ENCODE measurements around the gene KCNMA1. TPM values are rescaled to one million over a fixed set of nuclear protein-coding genes. Genes with fewer than 3 reads are reported as not detected.

KCNMA1 gene
- total and polyA plus RNA-seq, 9 of the 15 experiments (the other 6 are each of a cell fraction or from before 2014, with no cell fraction given): 0.01 to 0.95 (median 0.15) TPM; not detected in 4

DNA sequence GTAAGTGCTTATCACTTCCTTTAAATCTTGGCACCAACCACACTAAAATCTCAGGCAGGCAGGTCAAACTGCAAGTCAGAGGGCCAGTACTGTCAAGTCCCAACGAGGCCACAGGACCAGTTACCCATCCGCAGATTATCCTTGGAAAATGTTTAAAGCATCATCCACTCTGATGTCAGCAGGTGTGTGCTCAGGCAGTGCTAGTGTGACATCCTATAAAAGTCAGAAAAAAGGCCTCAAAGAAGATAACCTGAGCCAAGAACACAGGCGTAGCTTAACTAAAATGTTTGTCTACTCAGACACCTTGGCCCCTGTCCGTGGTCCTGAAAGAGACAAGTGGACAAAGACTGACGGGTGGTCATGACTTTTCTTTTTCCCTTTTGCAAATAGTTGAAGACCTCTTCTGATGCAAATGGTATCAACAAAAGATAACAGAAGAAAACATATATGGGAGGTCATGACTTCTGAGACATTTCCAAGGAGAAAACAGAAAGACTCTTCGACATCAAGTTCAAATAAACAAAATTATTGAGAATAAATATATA is 309.3 kb downstream of the KCNMA1 start (continued):
- no peak for TF ChIP-seq SP2 (IDR thresholded peaks at IDR 0.05; ENCODE audit: extremely low read depth, low read depth, low read length, poor library complexity, severe bottlenecking)
- no peak for TF ChIP-seq ZNF354B (CRISPR knock-in tag; IDR thresholded peaks at IDR 0.05)
- TF ChIP-seq RUNX1 (IDR thresholded peaks at IDR 0.05; ENCODE audit: low read depth): no peak
- TF ChIP-seq, protein P1, sequence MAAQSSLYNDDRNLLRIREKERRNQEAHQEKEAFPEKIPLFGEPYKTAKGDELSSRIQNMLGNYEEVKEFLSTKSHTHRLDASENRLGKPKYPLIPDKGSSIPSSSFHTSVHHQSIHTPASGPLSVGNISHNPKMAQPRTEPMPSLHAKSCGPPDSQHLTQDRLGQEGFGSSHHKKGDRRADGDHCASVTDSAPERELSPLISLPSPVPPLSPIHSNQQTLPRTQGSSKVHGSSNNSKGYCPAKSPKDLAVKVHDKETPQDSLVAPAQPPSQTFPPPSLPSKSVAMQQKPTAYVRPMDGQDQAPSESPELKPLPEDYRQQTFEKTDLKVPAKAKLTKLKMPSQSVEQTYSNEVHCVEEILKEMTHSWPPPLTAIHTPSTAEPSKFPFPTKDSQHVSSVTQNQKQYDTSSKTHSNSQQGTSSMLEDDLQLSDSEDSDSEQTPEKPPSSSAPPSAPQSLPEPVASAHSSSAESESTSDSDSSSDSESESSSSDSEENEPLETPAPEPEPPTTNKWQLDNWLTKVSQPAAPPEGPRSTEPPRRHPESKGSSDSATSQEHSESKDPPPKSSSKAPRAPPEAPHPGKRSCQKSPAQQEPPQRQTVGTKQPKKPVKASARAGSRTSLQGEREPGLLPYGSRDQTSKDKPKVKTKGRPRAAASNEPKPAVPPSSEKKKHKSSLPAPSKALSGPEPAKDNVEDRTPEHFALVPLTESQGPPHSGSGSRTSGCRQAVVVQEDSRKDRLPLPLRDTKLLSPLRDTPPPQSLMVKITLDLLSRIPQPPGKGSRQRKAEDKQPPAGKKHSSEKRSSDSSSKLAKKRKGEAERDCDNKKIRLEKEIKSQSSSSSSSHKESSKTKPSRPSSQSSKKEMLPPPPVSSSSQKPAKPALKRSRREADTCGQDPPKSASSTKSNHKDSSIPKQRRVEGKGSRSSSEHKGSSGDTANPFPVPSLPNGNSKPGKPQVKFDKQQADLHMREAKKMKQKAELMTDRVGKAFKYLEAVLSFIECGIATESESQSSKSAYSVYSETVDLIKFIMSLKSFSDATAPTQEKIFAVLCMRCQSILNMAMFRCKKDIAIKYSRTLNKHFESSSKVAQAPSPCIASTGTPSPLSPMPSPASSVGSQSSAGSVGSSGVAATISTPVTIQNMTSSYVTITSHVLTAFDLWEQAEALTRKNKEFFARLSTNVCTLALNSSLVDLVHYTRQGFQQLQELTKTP (IDR thresholded peaks at IDR 0.05; ENCODE audit: low read depth in 1 of 2, partially characterized antibody in 2 of 2): peak in 1 of 2 experiments; percentile 44
- TF ChIP-seq, protein P2, sequence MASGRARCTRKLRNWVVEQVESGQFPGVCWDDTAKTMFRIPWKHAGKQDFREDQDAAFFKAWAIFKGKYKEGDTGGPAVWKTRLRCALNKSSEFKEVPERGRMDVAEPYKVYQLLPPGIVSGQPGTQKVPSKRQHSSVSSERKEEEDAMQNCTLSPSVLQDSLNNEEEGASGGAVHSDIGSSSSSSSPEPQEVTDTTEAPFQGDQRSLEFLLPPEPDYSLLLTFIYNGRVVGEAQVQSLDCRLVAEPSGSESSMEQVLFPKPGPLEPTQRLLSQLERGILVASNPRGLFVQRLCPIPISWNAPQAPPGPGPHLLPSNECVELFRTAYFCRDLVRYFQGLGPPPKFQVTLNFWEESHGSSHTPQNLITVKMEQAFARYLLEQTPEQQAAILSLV (tag; IDR thresholded peaks at IDR 0.05): no peak
- TF ChIP-seq, protein P3, sequence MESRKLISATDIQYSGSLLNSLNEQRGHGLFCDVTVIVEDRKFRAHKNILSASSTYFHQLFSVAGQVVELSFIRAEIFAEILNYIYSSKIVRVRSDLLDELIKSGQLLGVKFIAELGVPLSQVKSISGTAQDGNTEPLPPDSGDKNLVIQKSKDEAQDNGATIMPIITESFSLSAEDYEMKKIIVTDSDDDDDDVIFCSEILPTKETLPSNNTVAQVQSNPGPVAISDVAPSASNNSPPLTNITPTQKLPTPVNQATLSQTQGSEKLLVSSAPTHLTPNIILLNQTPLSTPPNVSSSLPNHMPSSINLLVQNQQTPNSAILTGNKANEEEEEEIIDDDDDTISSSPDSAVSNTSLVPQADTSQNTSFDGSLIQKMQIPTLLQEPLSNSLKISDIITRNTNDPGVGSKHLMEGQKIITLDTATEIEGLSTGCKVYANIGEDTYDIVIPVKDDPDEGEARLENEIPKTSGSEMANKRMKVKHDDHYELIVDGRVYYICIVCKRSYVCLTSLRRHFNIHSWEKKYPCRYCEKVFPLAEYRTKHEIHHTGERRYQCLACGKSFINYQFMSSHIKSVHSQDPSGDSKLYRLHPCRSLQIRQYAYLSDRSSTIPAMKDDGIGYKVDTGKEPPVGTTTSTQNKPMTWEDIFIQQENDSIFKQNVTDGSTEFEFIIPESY (CRISPR knock-in tag; IDR thresholded peaks at IDR 0.05): no peak
- TF ChIP-seq NCOA4 (IDR thresholded peaks at IDR 0.05; ENCODE audit: partially characterized antibody): no peak
- TF ChIP-seq ZNF263 (CRISPR knock-in tag; IDR thresholded peaks at IDR 0.05; ENCODE audit: borderline replicate concordance): no peak
- TF ChIP-seq ZNF766 (CRISPR knock-in tag; conservative IDR thresholded peaks at IDR 0.05): 0 out of 2 replicates have a peak, but pooled peaks have one; percentile 45
- TF ChIP-seq ZFP36 (IDR thresholded peaks at IDR 0.05; ENCODE audit: low read depth, low read length, partially characterized antibody): no peak
- no peak for TF ChIP-seq ZNF175 (CRISPR knock-in tag; IDR thresholded peaks at IDR 0.05; ENCODE audit: low read depth)
- no peak for TF ChIP-seq ELF2 (CRISPR knock-in tag; IDR thresholded peaks at IDR 0.05)
- no peak for TF ChIP-seq NEUROD1 (IDR thresholded peaks at IDR 0.05; ENCODE audit: borderline replicate concordance, low read depth, low read length, partially characterized antibody)
- no peak for TF ChIP-seq ZNF699 (CRISPR knock-in tag; IDR thresholded peaks at IDR 0.05; ENCODE audit: insufficient replicate concordance)
- TF ChIP-seq PRMT5 (CRISPR knock-in tag; IDR thresholded peaks at IDR 0.05): no peak
- no peak for TF ChIP-seq PYGO2 (tag; IDR thresholded peaks at IDR 0.05)
- no peak for TF ChIP-seq TAF15 (IDR thresholded peaks at IDR 0.05; ENCODE audit: low read depth, low read length)
- TF ChIP-seq ZFP30 (CRISPR knock-in tag; IDR thresholded peaks at IDR 0.05; ENCODE audit: borderline replicate concordance): no peak
- no peak for TF ChIP-seq ILK (tag; IDR thresholded peaks at IDR 0.05; ENCODE audit: borderline replicate concordance, low read depth)
- TF ChIP-seq SMARCC2 (IDR thresholded peaks at IDR 0.05; ENCODE audit: low read depth): no peak
- no peak for TF ChIP-seq NR1H2 (CRISPR knock-in tag; IDR thresholded peaks at IDR 0.05)
- no peak for TF ChIP-seq CREBBP (IDR thresholded peaks at IDR 0.05; ENCODE audit: low read depth, low read length)
- TF ChIP-seq SMARCA5 (IDR thresholded peaks at IDR 0.05): no peak
